Keratinocyte (primary cell): ENCODE data around the gene FBXO33. TPM values are rescaled to one million over a fixed set of nuclear protein-coding genes. Genes with fewer than 3 reads are reported as not detected.
"Not testable (repeated sequence)": the region's sequence is repeated elsewhere in the genome, so short reads cannot be mapped to it uniquely, and the experiment has no call there.

Experiments used
- DNase-seq: peaks from one replicate; pipeline ENCODE4 v3.0.0-alpha.2; 2011; ENCODE audit warnings: low read depth, missing footprints, low spot score
- FAIRE-seq: peaks from 2 replicates; lab custom pipeline; 2011; peaks lifted over from hg19 to GRCh38; lab: Jason Lieb, UNC
- H2AFZ ChIP-seq: 2 replicates; pipeline ENCODE4 v1.6.0; 2012; ENCODE audit warnings: low read length, control low read depth, inconsistent platforms; ENCODE audit not compliant: control insufficient read depth
- H3K27ac ChIP-seq: 2 replicates; pipeline ENCODE4 v1.5.1; 2011; ENCODE audit warnings: low read length; ENCODE audit not compliant: control insufficient read depth, insufficient read depth
- H3K27me3 ChIP-seq: 3 replicates; pipeline ENCODE4 v1.6.0; 2011; ENCODE audit warnings: low read length; ENCODE audit not compliant: control insufficient read depth, insufficient read depth; ENCODE audit errors: extremely low read depth
- H3K36me3 ChIP-seq, 2 experiments: 2 replicates in 1 of 2; 3 replicates in 1 of 2; pipeline ENCODE4 v1.5.1; 2011; ENCODE audit warnings: low read length in 2 of 2, mild to moderate bottlenecking in 1 of 2; ENCODE audit not compliant: control insufficient read depth in 2 of 2, insufficient read depth in 2 of 2; ENCODE audit errors: extremely low read depth in 1 of 2
- H3K4me1 ChIP-seq: 3 replicates; pipeline ENCODE4 v1.5.1; 2011; ENCODE audit warnings: low read length; ENCODE audit not compliant: control insufficient read depth, insufficient read depth; ENCODE audit errors: extremely low read depth
- H3K4me2 ChIP-seq: 3 replicates; pipeline ENCODE4 v1.6.0; 2011; ENCODE audit warnings: low read depth, low read length; ENCODE audit not compliant: control insufficient read depth, insufficient read depth; ENCODE audit errors: extremely low read depth
- H3K4me3 ChIP-seq, 3 experiments: fragments of 200-600 bp in 1 of 3; sonication (generic) in 1 of 3; 2 replicates in 2 of 3; 3 replicates in 1 of 3; pipeline ENCODE4 v1.5.1; 2011 to 2016; ENCODE audit warnings: low read length in 3 of 3, mild to moderate bottlenecking in 3 of 3, control low read depth in 2 of 3, inconsistent platforms in 1 of 3, low read depth in 1 of 3, mixed read lengths in 1 of 3, mixed run types in 1 of 3, moderate library complexity in 1 of 3; ENCODE audit not compliant: control insufficient read depth in 2 of 3, insufficient read depth in 2 of 3; ENCODE audit errors: extremely low read depth in 1 of 3
- H3K79me2 ChIP-seq: 2 replicates; pipeline ENCODE4 v1.6.0; 2012; ENCODE audit warnings: low read length; ENCODE audit not compliant: control insufficient read depth, insufficient read depth
- H3K9ac ChIP-seq: 3 replicates; pipeline ENCODE4 v1.6.0; 2011; ENCODE audit warnings: low read length; ENCODE audit not compliant: control insufficient read depth, insufficient read depth; ENCODE audit errors: extremely low read depth
- H3K9me1 ChIP-seq: 3 replicates; pipeline ENCODE4 v1.6.0; 2011; ENCODE audit warnings: low read length; ENCODE audit not compliant: control insufficient read depth, insufficient read depth; ENCODE audit errors: extremely low read depth
- H3K9me3 ChIP-seq: 2 replicates; pipeline ENCODE4 v1.5.1; 2012; ENCODE audit warnings: low read depth, low read length; ENCODE audit not compliant: control insufficient read depth
- H4K20me1 ChIP-seq: 3 replicates; pipeline ENCODE4 v1.6.0; 2011; ENCODE audit warnings: low read length; ENCODE audit not compliant: control insufficient read depth, insufficient read depth; ENCODE audit errors: extremely low read depth
- EZH2 ChIP-seq: IDR thresholded peaks from one replicate; pipeline ENCODE4 v1.6.1; 2012; ENCODE audit warnings: inconsistent platforms, mild to moderate bottlenecking, low read length, moderate library complexity
- dilution Hi-C: fragments of 300-500 bp; cut with MboI; formaldehyde crosslinking; loops from one replicate; pipeline ENCODE4 v1.7.0; 2020; ENCODE audit warnings: low sequenced_read_pairs; ENCODE audit not compliant: extremely low pct_ligation_motif_present
- polyA plus RNA-seq, 5 experiments: library from polyadenylated mRNA; depleted of rRNA in 3 of 5; stranded (reverse) in 3 of 5; stranded (forward) in 1 of 5; unstranded in 1 of 5; fragments of >200 nt; gene quantifications; 1 replicate in 1 of 5; 2 replicates in 3 of 5; 3 replicates in 1 of 5; pipeline versions ENCODE4 v1.2.1 to v1.2.3, GENCODE V29; 2011 to 2012; ENCODE audit warnings: missing spikeins in 2 of 5, low read depth in 1 of 5, low replicate concordance in 1 of 5
- TF ChIP-seq, protein P1 (sequence below), 3 experiments: IDR thresholded peaks in 1 of 3; conservative IDR thresholded peaks in 1 of 3; optimal IDR thresholded peaks in 1 of 3; 2 replicates in 2 of 3; 3 replicates in 1 of 3; pipeline versions ENCODE3 to v1.5.1; 2011; ENCODE audit warnings: low read length in 3 of 3, mild to moderate bottlenecking in 3 of 3, moderate library complexity in 2 of 3, control low read depth in 1 of 3, inconsistent platforms in 1 of 3; ENCODE audit not compliant: insufficient read depth in 2 of 3; ENCODE audit errors: extremely low read depth in 1 of 3

The FBXO33 gene
- polyA plus RNA-seq, 1 donor (not counting 4 experiments of a cell fraction or from before 2014, with no cell fraction given), result 12.0 TPM

GRCh38 chr14:39364509-39364908 lies 67.7 kb downstream of the FBXO33 start:
- dilution Hi-C loops, result no loop called here
- Histone ChIP-seq H3K36me3 (peaks cover 0 to 3% of the 10 kb centered on the region in 2 experiments), H3K4me3 (no peak overlapping the region), H3K4me1 (no peaks in the 10 kb centered on the region), H3K9me3 (no peaks in the 10 kb centered on the region), H3K79me2 (no peaks in the 10 kb centered on the region), H4K20me1 (no peaks in the 10 kb centered on the region), H3K9ac (no peak overlapping the region), H3K27ac (no peak overlapping the region), H3K9me1 (no peaks in the 10 kb centered on the region), H2AFZ (no peak overlapping the region), H3K4me2 (no peak overlapping the region), H3K27me3 (no peaks in the 10 kb centered on the region)
- no peak for DNase-seq
- TF ChIP-seq, protein P1, sequence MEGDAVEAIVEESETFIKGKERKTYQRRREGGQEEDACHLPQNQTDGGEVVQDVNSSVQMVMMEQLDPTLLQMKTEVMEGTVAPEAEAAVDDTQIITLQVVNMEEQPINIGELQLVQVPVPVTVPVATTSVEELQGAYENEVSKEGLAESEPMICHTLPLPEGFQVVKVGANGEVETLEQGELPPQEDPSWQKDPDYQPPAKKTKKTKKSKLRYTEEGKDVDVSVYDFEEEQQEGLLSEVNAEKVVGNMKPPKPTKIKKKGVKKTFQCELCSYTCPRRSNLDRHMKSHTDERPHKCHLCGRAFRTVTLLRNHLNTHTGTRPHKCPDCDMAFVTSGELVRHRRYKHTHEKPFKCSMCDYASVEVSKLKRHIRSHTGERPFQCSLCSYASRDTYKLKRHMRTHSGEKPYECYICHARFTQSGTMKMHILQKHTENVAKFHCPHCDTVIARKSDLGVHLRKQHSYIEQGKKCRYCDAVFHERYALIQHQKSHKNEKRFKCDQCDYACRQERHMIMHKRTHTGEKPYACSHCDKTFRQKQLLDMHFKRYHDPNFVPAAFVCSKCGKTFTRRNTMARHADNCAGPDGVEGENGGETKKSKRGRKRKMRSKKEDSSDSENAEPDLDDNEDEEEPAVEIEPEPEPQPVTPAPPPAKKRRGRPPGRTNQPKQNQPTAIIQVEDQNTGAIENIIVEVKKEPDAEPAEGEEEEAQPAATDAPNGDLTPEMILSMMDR (optimal IDR thresholded peaks at IDR 0.05 in 1 of 3, IDR thresholded peaks at IDR 0.05 in 1 of 3, conservative IDR thresholded peaks at IDR 0.05 in 1 of 3; ENCODE audit: extremely low read depth in 1 of 3, insufficient read depth in 2 of 3, low read length in 3 of 3), result no peak
- TF ChIP-seq EZH2, result no peak
- FAIRE-seq, result no peak

- H3K9me3 ChIP-seq, H3K9me1 ChIP-seq, dilution Hi-C loops, DNase-seq, H3K36me3 ChIP-seq, H4K20me1 ChIP-seq, H2AFZ ChIP-seq, H3K27me3 ChIP-seq, FAIRE-seq, H3K4me2 ChIP-seq, H3K79me2 ChIP-seq, H3K27ac ChIP-seq, H3K9ac ChIP-seq, H3K4me1 ChIP-seq, H3K4me3 ChIP-seq: not testable (repeated sequence)
Measured at GRCh38 chr14:39361556-39361955, 70.7 kb downstream of the FBXO33 start.

GRCh38 chr14:39360316-39360715 lies 71.9 kb downstream of the FBXO33 start:
- H3K79me2 ChIP-seq, result no peaks in the 10 kb centered on the region
- no peak overlapping the region for H3K27ac ChIP-seq
- FAIRE-seq (no peak), DNase-seq (no peak)
- H3K36me3 ChIP-seq, result no peaks in the 10 kb centered on the region
- H2AFZ ChIP-seq, result no peak overlapping the region
- no peak for TF ChIP-seq EZH2
- TF ChIP-seq, protein P1 (optimal IDR thresholded peaks at IDR 0.05 in 1 of 3, IDR thresholded peaks at IDR 0.05 in 1 of 3, conservative IDR thresholded peaks at IDR 0.05 in 1 of 3; ENCODE audit: extremely low read depth in 1 of 3, insufficient read depth in 2 of 3, low read length in 3 of 3), result no peak
- H3K9me3 ChIP-seq, result no peaks in the 10 kb centered on the region
- no peaks in the 10 kb centered on the region for H3K4me1 ChIP-seq
- no peak overlapping the region for H3K4me2 ChIP-seq
- H3K4me3 ChIP-seq, result no peak overlapping the region
- no peaks in the 10 kb centered on the region for H3K9me1 ChIP-seq
- no peaks in the 10 kb centered on the region for H4K20me1 ChIP-seq
- H3K9ac ChIP-seq, result no peak overlapping the region
- dilution Hi-C loops, result no loop called here
- no peaks in the 10 kb centered on the region for H3K27me3 ChIP-seq

DNA sequence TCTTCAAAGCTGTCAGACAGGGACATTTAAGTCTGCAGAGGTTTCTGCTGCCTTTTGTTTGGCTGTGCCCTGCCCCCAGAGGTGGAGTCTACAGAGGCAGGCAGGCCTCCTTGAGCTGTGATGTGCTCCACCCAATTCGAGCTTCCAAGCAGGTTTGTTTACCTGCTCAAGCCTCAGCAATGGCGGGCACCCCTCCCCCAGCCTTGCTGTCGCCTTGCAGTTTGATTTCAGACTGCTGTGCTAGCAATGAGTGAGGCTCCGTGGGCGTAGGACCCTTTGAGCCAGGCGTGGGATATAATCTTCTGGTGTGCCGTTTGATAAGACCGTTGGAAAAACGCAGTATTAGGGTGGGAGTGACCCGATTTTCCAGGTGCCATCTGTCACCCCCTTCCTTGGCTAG lies 73.2 kb downstream of the FBXO33 start:
- H3K4me1 ChIP-seq, H2AFZ ChIP-seq, DNase-seq, H3K9ac ChIP-seq, H3K9me1 ChIP-seq, H3K4me2 ChIP-seq, H3K4me3 ChIP-seq, H3K27me3 ChIP-seq, H3K36me3 ChIP-seq, FAIRE-seq, dilution Hi-C loops, H3K27ac ChIP-seq, H4K20me1 ChIP-seq, H3K9me3 ChIP-seq, H3K79me2 ChIP-seq: not testable (repeated sequence)
